HFF-Myc (cell line): ENCODE results near the gene ADGB.
"Not testable (repeated sequence)": the region's sequence is repeated elsewhere in the genome, so short reads cannot be mapped to it uniquely, and the experiment has no call there.

Source experiments
- DNase-seq: peaks from one replicate; pipeline ENCODE4 v3.0.0-alpha.2; 2011; ENCODE audit warnings: low read depth; ENCODE audit errors: extremely low read depth
- H3K4me3 ChIP-seq: replicated peaks from 2 replicates; pipeline ENCODE4 v1.5.1; 2011; ENCODE audit warnings: low read depth, mild to moderate bottlenecking, control low read depth, low read length
- TF ChIP-seq, protein P1 (sequence below): IDR thresholded peaks from 2 replicates; pipeline ENCODE4 v1.5.1; 2012; ENCODE audit warnings: mild to moderate bottlenecking, low read depth, low read length, control low read depth; ENCODE audit errors: missing control alignments

ADGB gene

DNA sequence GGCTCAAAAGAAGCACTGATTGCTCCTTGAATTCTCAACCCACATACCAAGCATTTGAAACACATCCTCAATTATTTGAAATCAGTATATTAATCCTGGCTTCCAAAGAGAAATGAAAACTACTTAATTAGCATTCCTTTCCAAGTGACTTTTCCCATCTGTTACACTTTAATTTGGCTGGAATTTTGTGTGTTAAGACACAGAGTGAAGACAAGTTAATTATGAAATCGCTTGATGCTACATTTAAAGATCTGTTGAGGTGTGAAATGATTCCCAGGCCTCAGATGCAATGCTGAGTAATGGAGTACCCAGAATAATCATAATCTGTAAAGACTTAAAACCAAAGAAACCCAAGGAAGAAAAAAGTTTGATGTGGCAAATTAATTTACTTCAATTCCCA lies 241.4 kb downstream of the ADGB start:
- TF ChIP-seq, protein P1, sequence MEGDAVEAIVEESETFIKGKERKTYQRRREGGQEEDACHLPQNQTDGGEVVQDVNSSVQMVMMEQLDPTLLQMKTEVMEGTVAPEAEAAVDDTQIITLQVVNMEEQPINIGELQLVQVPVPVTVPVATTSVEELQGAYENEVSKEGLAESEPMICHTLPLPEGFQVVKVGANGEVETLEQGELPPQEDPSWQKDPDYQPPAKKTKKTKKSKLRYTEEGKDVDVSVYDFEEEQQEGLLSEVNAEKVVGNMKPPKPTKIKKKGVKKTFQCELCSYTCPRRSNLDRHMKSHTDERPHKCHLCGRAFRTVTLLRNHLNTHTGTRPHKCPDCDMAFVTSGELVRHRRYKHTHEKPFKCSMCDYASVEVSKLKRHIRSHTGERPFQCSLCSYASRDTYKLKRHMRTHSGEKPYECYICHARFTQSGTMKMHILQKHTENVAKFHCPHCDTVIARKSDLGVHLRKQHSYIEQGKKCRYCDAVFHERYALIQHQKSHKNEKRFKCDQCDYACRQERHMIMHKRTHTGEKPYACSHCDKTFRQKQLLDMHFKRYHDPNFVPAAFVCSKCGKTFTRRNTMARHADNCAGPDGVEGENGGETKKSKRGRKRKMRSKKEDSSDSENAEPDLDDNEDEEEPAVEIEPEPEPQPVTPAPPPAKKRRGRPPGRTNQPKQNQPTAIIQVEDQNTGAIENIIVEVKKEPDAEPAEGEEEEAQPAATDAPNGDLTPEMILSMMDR = no peak
- DNase-seq = no peak
- H3K4me3 ChIP-seq = no peak overlapping the region

DNA sequence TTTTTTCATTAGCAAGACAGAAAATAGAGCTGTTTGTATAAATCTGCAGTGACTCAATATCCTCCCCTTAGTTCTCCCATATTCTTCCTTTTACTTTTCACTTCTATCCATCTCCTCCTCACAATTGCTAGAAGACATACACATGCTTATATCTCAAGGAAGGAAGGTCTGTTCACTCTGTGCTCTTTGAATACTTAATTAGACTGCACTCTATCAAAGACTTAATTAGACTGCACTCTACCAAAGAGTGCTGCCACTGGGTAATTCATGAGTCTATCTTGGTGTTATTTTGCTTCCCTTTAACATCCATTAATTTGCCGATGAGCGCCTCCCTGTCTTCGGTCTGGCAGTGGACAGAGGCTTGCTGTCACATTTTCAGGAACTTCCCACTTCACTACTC lies 241.9 kb downstream of the ADGB start:
- TF ChIP-seq, protein P1 = no peak
- no peak for DNase-seq
- no peak overlapping the region for H3K4me3 ChIP-seq

DNA sequence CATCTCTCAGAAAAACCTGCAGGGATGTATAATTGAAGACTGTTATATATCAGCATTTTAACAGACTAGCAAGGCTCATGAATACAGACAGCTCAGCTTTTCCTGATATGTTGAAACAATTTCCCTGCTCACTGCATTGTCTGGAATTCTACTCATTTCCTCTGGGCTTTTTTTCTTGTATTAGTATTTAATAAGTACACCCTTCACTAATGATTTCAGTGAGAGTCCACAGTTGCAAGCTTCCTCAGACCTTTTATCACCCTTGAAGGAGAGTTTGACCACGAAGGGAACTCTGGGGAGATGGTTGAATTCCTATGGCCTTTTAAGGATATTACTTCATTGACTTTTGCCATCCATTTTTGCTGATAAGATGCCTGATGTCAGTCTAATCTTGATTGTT lies 248.7 kb downstream of the ADGB start:
- no peak for DNase-seq

DNA sequence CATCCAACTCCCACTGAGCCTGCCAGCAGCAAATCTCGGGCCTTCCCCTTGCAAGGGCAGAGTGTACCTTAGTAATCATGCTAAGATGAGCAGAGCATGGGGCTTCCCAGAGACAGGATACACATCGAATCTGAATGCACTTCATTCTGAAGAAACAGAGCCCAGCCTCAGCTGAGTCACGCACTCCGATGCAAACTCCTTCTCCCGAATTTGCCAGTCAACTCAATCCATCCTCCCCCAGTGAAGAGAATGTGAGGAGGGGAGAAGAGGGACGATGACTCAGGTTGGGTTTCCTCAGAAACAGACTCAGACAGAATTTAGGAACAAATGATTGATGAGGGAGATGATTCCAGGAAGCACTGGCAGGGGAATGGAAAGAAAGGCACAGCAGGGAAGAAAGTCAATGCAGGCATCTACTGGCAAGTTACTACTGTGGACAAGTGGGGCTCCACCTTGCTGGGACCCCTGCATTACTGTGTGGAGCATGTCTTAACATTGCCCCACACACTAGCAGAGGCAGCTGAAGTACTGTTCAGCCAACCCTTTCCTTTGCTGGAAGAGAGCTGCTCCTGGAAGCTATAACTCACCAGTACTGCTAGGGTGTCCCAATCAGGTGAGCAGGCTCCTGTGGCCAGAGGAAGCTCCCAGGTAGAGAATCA lies 251.6 kb downstream of the ADGB start:
- DNase-seq = no peak
- TF ChIP-seq, protein P1 = no peak

More for the DNA sequence above, 248.7 kb downstream of the ADGB start:
- no peak overlapping the region for H3K4me3 ChIP-seq
- TF ChIP-seq, protein P1 = no peak

DNA sequence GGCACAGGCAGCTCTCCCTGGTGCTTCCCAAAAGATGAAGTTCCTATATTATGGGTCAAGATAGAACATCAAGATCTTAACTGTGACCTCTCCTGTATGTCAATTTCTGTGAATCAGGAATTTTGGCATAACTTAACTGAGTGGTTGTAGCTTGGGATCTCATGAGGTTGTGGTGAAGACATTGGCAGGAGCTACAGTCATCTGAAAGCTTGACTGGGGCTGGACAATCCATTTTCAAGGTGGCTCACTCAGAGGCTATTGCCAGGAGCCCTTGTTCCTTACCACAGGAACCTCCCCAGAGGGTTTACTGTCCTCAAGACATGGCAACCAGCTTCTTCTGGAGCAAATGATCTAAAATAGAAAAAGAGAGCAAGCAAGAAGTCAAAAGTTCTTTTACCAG lies 252.2 kb downstream of the ADGB start:
- DNase-seq = no peak
- H3K4me3 ChIP-seq = no peak overlapping the region
- TF ChIP-seq, protein P1 = no peak

More for the DNA sequence above, 251.6 kb downstream of the ADGB start:
- H3K4me3 ChIP-seq = no peak overlapping the region

DNA sequence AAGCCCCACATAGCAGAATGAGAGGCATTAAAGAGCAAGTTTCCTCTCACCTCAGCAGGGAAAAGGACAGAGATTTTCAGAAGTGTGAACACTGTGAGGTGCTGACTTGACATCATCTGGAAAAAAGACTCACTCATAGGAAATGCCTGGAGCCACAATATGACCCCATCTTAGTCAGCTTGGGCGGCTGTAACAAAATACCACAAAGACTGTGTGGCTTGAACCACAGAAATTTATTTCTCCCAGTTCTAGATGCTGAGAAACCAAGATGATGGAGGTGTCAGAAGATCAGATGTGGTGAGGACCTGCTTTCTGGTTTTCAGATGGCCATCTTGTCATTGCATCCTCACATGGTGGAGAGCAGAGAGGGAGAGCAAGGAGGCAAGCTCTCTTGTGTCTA lies 253.1 kb downstream of the ADGB start:
- TF ChIP-seq, protein P1 = no peak
- DNase-seq = peak; percentile 63
- H3K4me3 ChIP-seq = no peak overlapping the region

DNA sequence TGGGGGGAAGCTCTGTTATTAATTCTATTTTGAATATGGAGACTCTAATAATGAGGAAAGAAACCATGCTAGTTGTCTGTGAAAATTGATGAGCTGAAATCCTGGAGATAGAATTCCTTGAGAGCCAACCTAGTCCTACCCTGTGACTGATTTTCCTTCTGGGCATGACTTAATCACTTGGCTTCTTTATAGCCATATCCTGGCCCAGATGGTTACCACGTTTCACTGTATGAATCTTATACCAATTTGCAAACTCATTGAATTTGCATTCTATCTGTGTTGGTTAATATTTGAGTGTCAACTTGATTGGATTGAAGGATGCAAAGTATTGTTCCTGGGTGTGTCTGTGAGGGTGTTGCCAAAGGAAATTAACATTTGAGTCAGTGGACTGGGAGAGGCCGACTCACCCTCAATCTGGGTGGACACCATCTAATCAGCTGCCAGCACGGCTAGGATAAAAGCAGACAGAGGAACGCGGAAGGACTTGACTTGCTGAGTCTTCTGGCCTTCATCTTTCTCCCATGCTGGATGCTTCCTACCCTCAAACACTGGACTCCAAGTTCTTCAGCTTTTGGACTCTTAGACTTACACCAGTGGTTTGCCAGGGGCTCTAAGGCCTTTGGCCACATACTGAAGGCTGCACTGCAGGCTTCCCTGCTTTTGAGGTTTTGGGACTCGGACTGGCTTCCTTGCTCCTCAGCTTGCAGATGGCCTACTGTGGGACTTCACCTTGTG lies 255.9 kb downstream of the ADGB start:
- not testable (repeated sequence) for DNase-seq, H3K4me3 ChIP-seq
